A549 (cell line): ENCODE measurements around the gene ATP6V1B1. TPM values are rescaled to one million over a fixed set of nuclear protein-coding genes. Genes with fewer than 3 reads are reported as not detected.

Experiments used
- ATAC-seq, 2 experiments: fragments of 200-7000 bp in 1 of 2; fragments of >200 bp in 1 of 2; cut with Nextera tagmentation in 1 of 2; cut with Tn5 transposase in 1 of 2; 3 replicates each; pipeline versions ENCODE4 v1.8.0 to v1.9.1; 2018 to 2020; ENCODE audit warnings: mild to moderate bottlenecking in 1 of 2, moderate library complexity in 1 of 2
- CTCF ChIA-PET: fragments of 300-600 bp; sonication (Branson Sonifier 250); formaldehyde crosslinking; extraction: SDS; loops from one replicate; lab custom pipeline; 2021; ENCODE audit warnings: antibody characterized with exemption, inconsistent platforms; lab: Yijun Ruan, JAX
- POLR2A ChIA-PET: fragments of 350-600 bp; formaldehyde crosslinking; extraction: SDS; loops from one replicate; lab custom pipeline; 2021; ENCODE audit warnings: antibody characterized with exemption, inconsistent platforms; lab: Yijun Ruan, JAX
- DNase-seq, 2 experiments: peaks; one replicate each; pipeline versions ENCODE4 v3.0.0 to v3.0.0-alpha.2; 2011 to 2016; ENCODE audit warnings: low read depth in 1 of 2, low spot score in 1 of 2
- FAIRE-seq: peaks from 2 replicates; lab custom pipeline; 2011; peaks lifted over from hg19 to GRCh38; lab: Jason Lieb, UNC
- H3K27ac ChIP-seq, 2 experiments: fragments of >200 bp; sonication (Bioruptor Twin); formaldehyde crosslinking; 3 replicates each; pipeline ENCODE4 v1.5.1; 2016 to 2017
- H3K4me1 ChIP-seq: fragments of >200 bp; sonication (Bioruptor Twin); formaldehyde crosslinking; 3 replicates; pipeline ENCODE4 v1.6.1; 2016
- H3K4me2 ChIP-seq: fragments of >200 bp; sonication (Bioruptor Twin); formaldehyde crosslinking; 3 replicates; pipeline ENCODE4 v1.6.1; 2016
- H3K4me3 ChIP-seq: fragments of >200 bp; sonication (Bioruptor Twin); formaldehyde crosslinking; 3 replicates; pipeline ENCODE4 v1.5.1; 2016
- H3K9me3 ChIP-seq: fragments of >200 bp; sonication (Bioruptor Twin); formaldehyde crosslinking; 3 replicates; pipeline ENCODE4 v1.6.1; 2016
- BCL3 ChIP-seq: fragments of >200 bp; sonication (Bioruptor Twin); formaldehyde crosslinking; IDR thresholded peaks from 3 replicates; pipeline ENCODE4 v1.6.1; 2016
- CHD2 ChIP-seq: fragments of 150-350 bp; IDR thresholded peaks from 2 replicates; pipeline ENCODE4 v1.6.1; 2014; ENCODE audit warnings: low read length; ENCODE audit not compliant: partially characterized antibody
- CTCF ChIP-seq: fragments of >200 bp; sonication (Bioruptor Twin); formaldehyde crosslinking; IDR thresholded peaks from 3 replicates; pipeline ENCODE4 v1.5.1; 2016
- EHF ChIP-seq: fragments of 250-450 bp; sonication (Bioruptor Pico); IDR thresholded peaks from 2 replicates; pipeline ENCODE4 v1.5.0; 2020; ENCODE audit warnings: mild to moderate bottlenecking
- EHMT2 ChIP-seq: fragments of 200-600 bp; sonication (generic); IDR thresholded peaks from 2 replicates; pipeline ENCODE4 v1.6.1; 2016; ENCODE audit warnings: antibody characterized with exemption, low read depth, mild to moderate bottlenecking, moderate library complexity
- EP300 ChIP-seq, 2 experiments: fragments of >200 bp; sonication (Bioruptor Twin); formaldehyde crosslinking; IDR thresholded peaks; 2 replicates in 1 of 2; 3 replicates in 1 of 2; pipeline ENCODE4 v1.6.1; 2016 to 2017
- ESRRA ChIP-seq: fragments of 150-350 bp; IDR thresholded peaks from 2 replicates; pipeline ENCODE4 v1.6.1; 2014; ENCODE audit warnings: mild to moderate bottlenecking, low read length, borderline replicate concordance
- FOSB ChIP-seq: fragments of 250-450 bp; sonication (Bioruptor Pico); IDR thresholded peaks from 2 replicates; pipeline ENCODE4 v1.5.0; 2020; ENCODE audit warnings: mild to moderate bottlenecking, moderate library complexity
- FOSL2 ChIP-seq, 2 experiments: fragments of 450-650 bp in 1 of 2; fragments of >200 bp in 1 of 2; sonication (Bioruptor Twin) in 1 of 2; formaldehyde crosslinking; IDR thresholded peaks; 2 replicates each; pipeline versions ENCODE4 v1.5.0 to v1.6.1; 2016 to 2020; ENCODE audit warnings: mild to moderate bottlenecking in 1 of 2, moderate library complexity in 1 of 2
- HDAC2 ChIP-seq: fragments of 200-600 bp; sonication (generic); IDR thresholded peaks from 2 replicates; pipeline ENCODE4 v1.6.1; 2016
- HES2 ChIP-seq: fragments of >200 bp; sonication (Bioruptor Twin); formaldehyde crosslinking; IDR thresholded peaks from 2 replicates; pipeline ENCODE4 v1.6.1; 2016
- HMGXB4 ChIP-seq: fragments of 250-450 bp; sonication (Bioruptor Pico); IDR thresholded peaks from 2 replicates; pipeline ENCODE4 v1.5.0; 2021; ENCODE audit warnings: mild to moderate bottlenecking, moderate library complexity, borderline replicate concordance
- HOXB13 ChIP-seq: fragments of 250-450 bp; sonication (Bioruptor Pico); IDR thresholded peaks from 2 replicates; pipeline ENCODE4 v1.5.0; 2020; ENCODE audit warnings: low read depth, mild to moderate bottlenecking, moderate library complexity
- HOXB5 ChIP-seq: fragments of 250-450 bp; sonication (Bioruptor Pico); IDR thresholded peaks from 2 replicates; pipeline ENCODE4 v1.5.0; 2020; ENCODE audit warnings: mild to moderate bottlenecking, moderate library complexity
- KDM1A ChIP-seq: fragments of 200-600 bp; sonication (generic); IDR thresholded peaks from 2 replicates; pipeline ENCODE4 v1.6.1; 2016; ENCODE audit warnings: low read depth, mild to moderate bottlenecking
- MAFK ChIP-seq: fragments of 450-650 bp; IDR thresholded peaks from 2 replicates; pipeline ENCODE4 v1.6.1; 2014; ENCODE audit not compliant: partially characterized antibody
- NPAS2 ChIP-seq: fragments of 250-450 bp; sonication (Bioruptor Pico); IDR thresholded peaks from 2 replicates; pipeline ENCODE4 v1.8.0; 2022; ENCODE audit warnings: mild to moderate bottlenecking, moderate library complexity, borderline replicate concordance
- NR3C1 ChIP-seq: fragments of >200 bp; sonication (Bioruptor Twin); formaldehyde crosslinking; IDR thresholded peaks from 3 replicates; pipeline ENCODE4 v1.6.1; 2017
- PHF8 ChIP-seq: fragments of 200-600 bp; sonication (generic); IDR thresholded peaks from 2 replicates; pipeline ENCODE4 v1.6.1; 2016; ENCODE audit warnings: low read depth, mild to moderate bottlenecking, antibody characterized with exemption, moderate library complexity, borderline replicate concordance
- POLR2A ChIP-seq: IDR thresholded peaks from 2 replicates; pipeline ENCODE4 v1.6.1; 2012; ENCODE audit warnings: mild to moderate bottlenecking, low read length
- POLR2AphosphoS2 ChIP-seq: conservative IDR thresholded peaks from 2 replicates; pipeline ENCODE4 v1.6.1; 2012; ENCODE audit warnings: low read length, improper control_type of control experiment, inconsistent platforms
- RAD21 ChIP-seq, 2 experiments: fragments of >200 bp in 1 of 2; sonication (Bioruptor Twin) in 1 of 2; formaldehyde crosslinking in 1 of 2; IDR thresholded peaks in 1 of 2; conservative IDR thresholded peaks in 1 of 2; 2 replicates in 1 of 2; 3 replicates in 1 of 2; pipeline ENCODE4 v1.6.1; 2012 to 2018; ENCODE audit warnings: inconsistent platforms in 1 of 2
- RARB ChIP-seq: fragments of 250-450 bp; sonication (Bioruptor Pico); IDR thresholded peaks from 2 replicates; pipeline ENCODE4 v1.8.0; 2021; ENCODE audit warnings: mild to moderate bottlenecking, moderate library complexity
- RCOR1 ChIP-seq: fragments of 150-350 bp; IDR thresholded peaks from 2 replicates; pipeline ENCODE4 v1.6.1; 2014; ENCODE audit warnings: antibody characterized with exemption, low read length, low read depth
- RNF2 ChIP-seq: fragments of 200-600 bp; sonication (generic); IDR thresholded peaks from 2 replicates; pipeline ENCODE4 v1.6.1; 2016; ENCODE audit warnings: low read depth, mild to moderate bottlenecking, antibody characterized with exemption, moderate library complexity, borderline replicate concordance
- SMC3 ChIP-seq: fragments of >200 bp; sonication (Bioruptor Twin); formaldehyde crosslinking; IDR thresholded peaks from 3 replicates; pipeline ENCODE4 v1.6.1; 2018; ENCODE audit warnings: inconsistent platforms
- ZC3H11A ChIP-seq: fragments of 450-650 bp; IDR thresholded peaks from 2 replicates; pipeline ENCODE4 v1.6.1; 2014; ENCODE audit warnings: antibody characterized with exemption, mild to moderate bottlenecking
- ZFP36 ChIP-seq: fragments of 450-650 bp; IDR thresholded peaks from 2 replicates; pipeline ENCODE4 v1.6.1; 2014; ENCODE audit warnings: borderline replicate concordance; ENCODE audit not compliant: partially characterized antibody
- ZNF302 ChIP-seq: fragments of 250-450 bp; sonication (Bioruptor Pico); IDR thresholded peaks from 2 replicates; pipeline ENCODE4 v1.9.0; 2021; ENCODE audit warnings: inconsistent platforms, mild to moderate bottlenecking, moderate library complexity
- WGBS: methylation state at CpG from one replicate; pipeline ENCODE4 v1.1.6; 2017; ENCODE audit errors: missing lambda C conversion rate; 5-methylcytosine and 5-hydroxymethylcytosine counted together
- polyA plus RNA-seq, 4 experiments: library from polyadenylated mRNA; depleted of rRNA in 3 of 4; stranded (reverse); fragments of >200 nt; fragmentation: RNase III in 1 of 4; extraction: RNeasy Plus Mini Kit Qiagen cat#74134 plus additional on column Dnase treatment in 1 of 4; gene quantifications; 2 replicates in 3 of 4; 3 replicates in 1 of 4; pipeline ENCODE4 v1.2.3, GENCODE V29; 2011 to 2017
- TF ChIP-seq, protein P1 (sequence below): IDR thresholded peaks from 2 replicates; pipeline ENCODE4 v1.6.1; 2012
- TF ChIP-seq, protein P2 (sequence below): IDR thresholded peaks from 2 replicates; pipeline ENCODE4 v1.6.1; 2012

ATP6V1B1 gene
- polyA plus RNA-seq, 2 of the 4 experiments (the other 2 are of a cell fraction): 1.9 to 2.5 TPM

DNA sequence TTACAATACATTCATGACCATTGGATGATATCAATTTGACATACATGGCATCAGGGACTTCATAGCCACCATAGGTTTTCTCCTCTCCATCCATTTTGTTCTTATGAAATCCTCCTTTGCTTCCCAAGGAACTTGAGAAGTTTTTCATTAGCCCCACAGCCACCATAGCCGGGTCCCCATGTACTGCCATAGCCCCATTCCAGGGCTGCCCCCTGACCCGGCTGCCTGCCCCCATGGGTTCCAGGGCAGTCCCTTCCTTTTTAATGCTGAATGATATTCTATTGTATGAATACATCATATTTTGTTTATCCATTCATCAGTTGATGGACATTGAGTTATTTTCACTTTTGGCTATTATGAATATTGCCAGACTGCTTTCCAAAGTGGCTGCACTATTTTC lies 20.4 kb downstream of the ATP6V1B1 start:
- Histone ChIP-seq H3K4me1 (no peaks in the 10 kb centered on the region), H3K4me3 (no peak overlapping the region), H3K27ac (no peak overlapping the region), H3K4me2 (no peak overlapping the region), H3K9me3 (no peaks in the 10 kb centered on the region)
- no peak for TF ChIP-seq KDM1A
- no peak for TF ChIP-seq HOXB13
- TF ChIP-seq EHF (CRISPR knock-in tag): no peak
- no peak for TF ChIP-seq RCOR1
- TF ChIP-seq NPAS2 (CRISPR knock-in tag): no peak
- ChIA-PET POLR2A (no interaction called here), CTCF (interaction anchor here (1.9 to 7.2 kb wide), 4 partner anchors 8 to 94 kb away, joined by 6 to 64 read pairs (median 8); no protein-coding TSS in a partner anchor)
- WGBS: 77% methylated on average over 2 of the region's 2 CpGs
- no peak for ATAC-seq
- FAIRE-seq: no peak
- no peak for DNase-seq

DNA sequence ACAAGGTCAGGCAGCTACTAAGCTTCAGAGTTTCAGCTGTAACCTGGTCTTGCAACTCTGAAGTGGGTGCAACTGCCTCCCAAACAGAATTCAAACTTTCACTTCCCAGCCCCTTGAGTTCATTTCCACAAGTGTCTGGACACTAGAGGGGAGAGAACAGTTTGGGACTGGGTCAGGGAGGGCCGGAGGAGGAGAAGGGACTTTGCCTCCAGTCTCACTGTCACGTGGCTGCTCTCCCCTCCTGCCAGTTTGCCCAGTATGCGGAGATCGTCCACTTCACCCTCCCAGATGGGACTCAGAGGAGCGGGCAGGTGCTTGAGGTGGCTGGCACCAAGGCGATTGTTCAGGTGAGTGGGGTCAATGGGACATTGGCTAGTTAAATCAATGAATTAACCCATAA lies 22.1 kb downstream of the ATP6V1B1 start:
- CTCF ChIA-PET: interaction anchor here (1.3 to 11.4 kb wide), 3 partner anchors 11 to 86 kb away, joined by 3 to 120 read pairs (median 4); no protein-coding TSS in a partner anchor
- FAIRE-seq: no peak

GRCh38 chr2:70958759-70959158 lies 23.1 kb downstream of the ATP6V1B1 start:
- DNase-seq (no peak), ATAC-seq (no peak), FAIRE-seq (no peak)
- 81% methylated on average over 5 of the region's 6 CpGs for WGBS
- Histone ChIP-seq H3K4me2 (no peak overlapping the region), H3K4me1 (no peaks in the 10 kb centered on the region), H3K9me3 (no peaks in the 10 kb centered on the region), H3K27ac (no peak overlapping the region), H3K4me3 (no peak overlapping the region)
- ChIA-PET POLR2A (no interaction called here), CTCF (interaction anchor here (1.4 to 11.4 kb wide), 3 partner anchors 9 to 87 kb away, joined by 4 to 120 read pairs (median 5); no protein-coding TSS in a partner anchor)
- no peak for TF ChIP-seq CTCF
- no peak for TF ChIP-seq PHF8
- TF ChIP-seq ZFP36: no peak
- TF ChIP-seq HMGXB4 (CRISPR knock-in tag): no peak
- no peak for TF ChIP-seq EHF (CRISPR knock-in tag)
- TF ChIP-seq SMC3: no peak
- no peak for TF ChIP-seq BCL3
- no peak for TF ChIP-seq ZNF302 (CRISPR knock-in tag)
- no peak for TF ChIP-seq HOXB5
- no peak for TF ChIP-seq RNF2
- TF ChIP-seq FOSL2 (IDR thresholded peaks at IDR 0.05): no peak
- no peak for TF ChIP-seq FOSL2 (CRISPR knock-in tag; IDR thresholded peaks at IDR 0.05)
- no peak for TF ChIP-seq CHD2
- no peak for TF ChIP-seq ZC3H11A
- TF ChIP-seq POLR2AphosphoS2: no peak

More for the DNA sequence above, 22.1 kb downstream of the ATP6V1B1 start:
- TF ChIP-seq EHMT2 (no peak), RARB (no peak), ESRRA (no peak), EP300 (IDR thresholded peaks at IDR 0.05) (no peak), RAD21 (conservative IDR thresholded peaks at IDR 0.05 in 1 of 2, IDR thresholded peaks at IDR 0.05 in 1 of 2) (no peak), KDM1A (no peak), FOSB (no peak), POLR2A (no peak), RNF2 (no peak), SMC3 (no peak), MAFK (no peak), HDAC2 (no peak), NR3C1 (no peak), ZC3H11A (no peak), FOSL2 (IDR thresholded peaks at IDR 0.05) (no peak), FOSL2 (CRISPR knock-in tag; IDR thresholded peaks at IDR 0.05) (no peak), HES2 (no peak)
- TF ChIP-seq, protein P1, sequence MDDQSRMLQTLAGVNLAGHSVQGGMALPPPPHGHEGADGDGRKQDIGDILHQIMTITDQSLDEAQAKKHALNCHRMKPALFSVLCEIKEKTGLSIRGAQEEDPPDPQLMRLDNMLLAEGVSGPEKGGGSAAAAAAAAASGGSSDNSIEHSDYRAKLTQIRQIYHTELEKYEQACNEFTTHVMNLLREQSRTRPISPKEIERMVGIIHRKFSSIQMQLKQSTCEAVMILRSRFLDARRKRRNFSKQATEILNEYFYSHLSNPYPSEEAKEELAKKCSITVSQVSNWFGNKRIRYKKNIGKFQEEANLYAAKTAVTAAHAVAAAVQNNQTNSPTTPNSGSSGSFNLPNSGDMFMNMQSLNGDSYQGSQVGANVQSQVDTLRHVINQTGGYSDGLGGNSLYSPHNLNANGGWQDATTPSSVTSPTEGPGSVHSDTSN: no peak
- TF ChIP-seq, protein P2, sequence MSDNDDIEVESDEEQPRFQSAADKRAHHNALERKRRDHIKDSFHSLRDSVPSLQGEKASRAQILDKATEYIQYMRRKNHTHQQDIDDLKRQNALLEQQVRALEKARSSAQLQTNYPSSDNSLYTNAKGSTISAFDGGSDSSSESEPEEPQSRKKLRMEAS: no peak
- no peaks in the 10 kb centered on the region for H3K9me3 ChIP-seq
- H3K27ac ChIP-seq: no peak overlapping the region
- no peaks in the 10 kb centered on the region for H3K4me1 ChIP-seq
- ATAC-seq (no peak), DNase-seq (no peak)
- H3K4me2 ChIP-seq: no peak overlapping the region
- POLR2A ChIA-PET: no interaction called here
- H3K4me3 ChIP-seq: no peak overlapping the region
- WGBS: 76% methylated on average over 6 of the region's 6 CpGs
